K562 (cell line): ENCODE results near the gene TMEM135. TPM values are rescaled to one million over a fixed set of nuclear protein-coding genes. Genes with fewer than 3 reads are reported as not detected.

ENCODE experiments used
- BMI1 ChIP-seq: fragments of 150-350 bp; IDR thresholded peaks from 2 replicates; pipeline ENCODE4 v1.6.1; 2014; ENCODE audit warnings: low read length
- EZH2 ChIP-seq: IDR thresholded peaks from 2 replicates; pipeline ENCODE4 v1.6.1; 2012; ENCODE audit warnings: low read depth, mild to moderate bottlenecking, inconsistent platforms, low read length, borderline replicate concordance
- HDAC3 ChIP-seq: fragments of 450-650 bp; IDR thresholded peaks from 2 replicates; pipeline ENCODE4 v1.6.1; 2018; ENCODE audit warnings: borderline replicate concordance, mild to moderate bottlenecking, moderate library complexity; ENCODE audit not compliant: partially characterized antibody
- JUND ChIP-seq, 2 experiments: IDR thresholded peaks; 2 replicates in 1 of 2; 3 replicates in 1 of 2; pipeline ENCODE4 v1.6.1; 2011; ENCODE audit warnings: borderline replicate concordance in 2 of 2, low read depth in 2 of 2, low read length in 2 of 2, improper control_type of control experiment in 1 of 2, missing biosample characterization in 1 of 2, missing genetic modification characterization in 1 of 2, missing genetic modification reagents in 1 of 2
- MECOM ChIP-seq: fragments of 250-450 bp; sonication (Bioruptor Pico); IDR thresholded peaks from 2 replicates; pipeline ENCODE4 v1.8.0; 2022; ENCODE audit warnings: inconsistent platforms
- NR2C2 ChIP-seq, 2 experiments: fragments of 200-800 bp in 1 of 2; sonication (Bioruptor generic) in 1 of 2; sonication (generic) in 1 of 2; formaldehyde crosslinking in 1 of 2; IDR thresholded peaks; 2 replicates each; pipeline versions ENCODE4 v1.6.1 to v1.8.0; 2016 to 2022; ENCODE audit warnings: mild to moderate bottlenecking in 1 of 2, missing compliant biosample characterization in 1 of 2, missing genetic modification characterization in 1 of 2, missing genetic modification reagents in 1 of 2
- POLR3G ChIP-seq: IDR thresholded peaks from 2 replicates; pipeline ENCODE4 v1.6.1; 2011; ENCODE audit not compliant: insufficient read length, insufficient replicate concordance; ENCODE audit errors: extremely low read depth
- POU5F1 ChIP-seq: fragments of 150-350 bp; IDR thresholded peaks from 2 replicates; pipeline ENCODE4 v1.6.1; 2014; ENCODE audit warnings: borderline replicate concordance, low read length, low read depth, mild to moderate bottlenecking; ENCODE audit not compliant: partially characterized antibody
- TCF3 ChIP-seq: sonication (generic); formaldehyde crosslinking; IDR thresholded peaks from 2 replicates; pipeline ENCODE4 v1.4.0; 2020; ENCODE audit warnings: mild to moderate bottlenecking, missing genetic modification reagents
- XRCC3 ChIP-seq: fragments of 450-650 bp; IDR thresholded peaks from 2 replicates; pipeline ENCODE4 v1.6.1; 2017; ENCODE audit warnings: mild to moderate bottlenecking, moderate library complexity
- ZNF384 ChIP-seq: IDR thresholded peaks from 2 replicates; pipeline ENCODE4 v1.6.1; 2012; ENCODE audit warnings: low read depth, low read length, improper control_type of control experiment
- ZNF507 ChIP-seq: conservative IDR thresholded peaks from 2 replicates; pipeline ENCODE4 v1.6.1; 2017; ENCODE audit warnings: missing genetic modification characterization, missing compliant biosample characterization
- ZNF57 ChIP-seq: fragments of 450-650 bp; formaldehyde crosslinking; IDR thresholded peaks from 2 replicates; pipeline ENCODE4 v1.4.0; 2020; ENCODE audit warnings: mild to moderate bottlenecking, moderate library complexity
- polyA plus RNA-seq, 8 experiments: library from polyadenylated mRNA; depleted of rRNA in 4 of 8; stranded (reverse) in 5 of 8; unstranded in 3 of 8; fragments of >200 nt; fragmentation: Nextera tagmentation in 2 of 8; fragmentation: Illumina TruSeq in 1 of 8; extraction: Ambion mirVana in 2 of 8; extraction: Trizol in 1 of 8; gene quantifications; 2 replicates each; pipeline versions ENCODE4 v1.2.1 to v1.2.3, GENCODE V29; 2011 to 2014; ENCODE audit warnings: inconsistent platforms in 1 of 8, missing spikeins in 1 of 8
- total RNA-seq, 7 experiments: library from RNA; depleted of rRNA in 6 of 7; stranded (reverse); fragments of >200 nt in 6 of 7; fragmentation: Illumina TruSeq in 2 of 7; extraction: Trizol in 2 of 7; gene quantifications; 2 replicates each; pipeline versions ENCODE4 v1.2.1 to v1.2.3, GENCODE V29; 2011 to 2021; ENCODE audit warnings: low replicate concordance in 1 of 7
- TF ChIP-seq, protein P1 (sequence below): fragments of 200-800 bp; sonication (Bioruptor generic); IDR thresholded peaks from 2 replicates; pipeline ENCODE4 v1.6.1; 2017; ENCODE audit warnings: missing genetic modification characterization, missing compliant biosample characterization
- TF ChIP-seq, protein P2 (sequence below): fragments of 450-650 bp; IDR thresholded peaks from 2 replicates; pipeline ENCODE4 v1.6.1; 2018; ENCODE audit not compliant: partially characterized antibody
- TF ChIP-seq, protein P3 (sequence below): fragments of 450-650 bp; formaldehyde crosslinking; IDR thresholded peaks from 2 replicates; pipeline ENCODE4 v1.4.0; 2020; ENCODE audit warnings: mild to moderate bottlenecking, moderate library complexity
- TF ChIP-seq, protein P4 (sequence below): sonication (generic); formaldehyde crosslinking; IDR thresholded peaks from 2 replicates; pipeline ENCODE4 v1.4.0; 2020; ENCODE audit warnings: mild to moderate bottlenecking, missing genetic modification reagents

TMEM135 gene
- total and polyA plus RNA-seq, 9 of the 15 experiments (the other 6 are each of a cell fraction or from before 2014, with no cell fraction given): 17.3 to 53.6 (median 24.9) TPM

DNA sequence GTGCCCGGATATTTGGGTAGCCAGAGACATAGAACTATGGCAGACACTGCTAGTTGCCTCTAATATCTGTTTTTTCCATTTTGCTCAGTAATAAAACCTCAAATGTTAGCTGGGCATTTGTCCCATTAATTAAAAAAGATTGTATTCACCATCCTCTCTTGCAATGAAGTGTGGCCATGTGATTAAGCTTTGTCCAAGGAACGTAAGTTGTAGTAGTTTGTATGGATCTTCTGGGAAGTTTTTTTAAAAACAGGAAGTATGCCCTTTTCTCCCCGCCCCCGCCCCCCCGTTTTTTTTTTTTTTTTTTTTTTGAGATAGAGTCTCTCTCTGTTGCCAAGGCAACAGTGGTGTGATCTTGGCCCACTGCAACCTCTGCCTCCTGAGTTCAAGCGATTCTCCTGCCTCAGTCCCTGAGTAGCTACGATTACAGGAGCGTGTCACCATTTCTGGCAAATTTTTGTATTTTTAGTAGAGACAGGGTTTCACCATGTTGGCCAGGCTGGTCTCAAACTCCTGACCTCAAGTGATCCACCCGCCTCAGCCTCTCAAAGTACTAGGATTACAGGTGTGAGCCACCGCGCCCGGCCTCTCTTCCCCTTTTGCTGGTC, 1.7 kb upstream of the TMEM135 start (continued):
- TF ChIP-seq ZNF57 (CRISPR knock-in tag) (no peak), XRCC3 (no peak), MECOM (CRISPR knock-in tag) (peak; percentile 25; the same call in 1 of the 2 replicates), BMI1 (peak; percentile 59; the same call in 1 of the 2 replicates), EZH2 (no peak), HDAC3 (peak; percentile 27), TCF3 (CRISPR knock-in tag) (0 out of 2 replicates have a peak, but pooled peaks have one; percentile 10), POLR3G (no peak), POU5F1 (no peak), NR2C2 (CRISPR knock-in tag; IDR thresholded peaks at IDR 0.05) (no peak), NR2C2 (tag; IDR thresholded peaks at IDR 0.05) (peak; percentile 31; the same call in 1 of the 2 replicates), ZNF384 (peak; percentile 99), JUND (IDR thresholded peaks at IDR 0.05; ENCODE audit: borderline replicate concordance, low read depth, low read length) (0 out of 2 replicates have a peak, but pooled peaks have one; percentile 12), JUND (tag; IDR thresholded peaks at IDR 0.05; ENCODE audit: borderline replicate concordance, low read depth, low read length) (no peak), ZNF507 (tag) (no peak)
- TF ChIP-seq, protein P1, sequence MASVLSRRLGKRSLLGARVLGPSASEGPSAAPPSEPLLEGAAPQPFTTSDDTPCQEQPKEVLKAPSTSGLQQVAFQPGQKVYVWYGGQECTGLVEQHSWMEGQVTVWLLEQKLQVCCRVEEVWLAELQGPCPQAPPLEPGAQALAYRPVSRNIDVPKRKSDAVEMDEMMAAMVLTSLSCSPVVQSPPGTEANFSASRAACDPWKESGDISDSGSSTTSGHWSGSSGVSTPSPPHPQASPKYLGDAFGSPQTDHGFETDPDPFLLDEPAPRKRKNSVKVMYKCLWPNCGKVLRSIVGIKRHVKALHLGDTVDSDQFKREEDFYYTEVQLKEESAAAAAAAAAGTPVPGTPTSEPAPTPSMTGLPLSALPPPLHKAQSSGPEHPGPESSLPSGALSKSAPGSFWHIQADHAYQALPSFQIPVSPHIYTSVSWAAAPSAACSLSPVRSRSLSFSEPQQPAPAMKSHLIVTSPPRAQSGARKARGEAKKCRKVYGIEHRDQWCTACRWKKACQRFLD (CRISPR knock-in tag): peak; percentile 75; the same call in 1 of the 2 replicates
- TF ChIP-seq, protein P2, sequence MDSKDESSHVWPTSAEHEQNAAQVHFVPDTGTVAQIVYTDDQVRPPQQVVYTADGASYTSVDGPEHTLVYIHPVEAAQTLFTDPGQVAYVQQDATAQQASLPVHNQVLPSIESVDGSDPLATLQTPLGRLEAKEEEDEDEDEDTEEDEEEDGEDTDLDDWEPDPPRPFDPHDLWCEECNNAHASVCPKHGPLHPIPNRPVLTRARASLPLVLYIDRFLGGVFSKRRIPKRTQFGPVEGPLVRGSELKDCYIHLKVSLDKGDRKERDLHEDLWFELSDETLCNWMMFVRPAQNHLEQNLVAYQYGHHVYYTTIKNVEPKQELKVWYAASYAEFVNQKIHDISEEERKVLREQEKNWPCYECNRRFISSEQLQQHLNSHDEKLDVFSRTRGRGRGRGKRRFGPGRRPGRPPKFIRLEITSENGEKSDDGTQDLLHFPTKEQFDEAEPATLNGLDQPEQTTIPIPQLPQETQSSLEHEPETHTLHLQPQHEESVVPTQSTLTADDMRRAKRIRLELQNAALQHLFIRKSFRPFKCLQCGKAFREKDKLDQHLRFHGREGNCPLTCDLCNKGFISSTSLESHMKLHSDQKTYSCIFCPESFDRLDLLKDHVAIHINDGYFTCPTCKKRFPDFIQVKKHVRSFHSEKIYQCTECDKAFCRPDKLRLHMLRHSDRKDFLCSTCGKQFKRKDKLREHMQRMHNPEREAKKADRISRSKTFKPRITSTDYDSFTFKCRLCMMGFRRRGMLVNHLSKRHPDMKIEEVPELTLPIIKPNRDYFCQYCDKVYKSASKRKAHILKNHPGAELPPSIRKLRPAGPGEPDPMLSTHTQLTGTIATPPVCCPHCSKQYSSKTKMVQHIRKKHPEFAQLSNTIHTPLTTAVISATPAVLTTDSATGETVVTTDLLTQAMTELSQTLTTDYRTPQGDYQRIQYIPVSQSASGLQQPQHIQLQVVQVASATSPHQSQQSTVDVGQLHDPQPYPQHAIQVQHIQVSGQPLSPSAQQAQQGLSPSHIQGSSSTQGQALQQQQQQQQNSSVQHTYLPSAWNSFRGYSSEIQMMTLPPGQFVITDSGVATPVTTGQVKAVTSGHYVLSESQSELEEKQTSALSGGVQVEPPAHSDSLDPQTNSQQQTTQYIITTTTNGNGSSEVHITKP: no peak
- TF ChIP-seq, protein P3, sequence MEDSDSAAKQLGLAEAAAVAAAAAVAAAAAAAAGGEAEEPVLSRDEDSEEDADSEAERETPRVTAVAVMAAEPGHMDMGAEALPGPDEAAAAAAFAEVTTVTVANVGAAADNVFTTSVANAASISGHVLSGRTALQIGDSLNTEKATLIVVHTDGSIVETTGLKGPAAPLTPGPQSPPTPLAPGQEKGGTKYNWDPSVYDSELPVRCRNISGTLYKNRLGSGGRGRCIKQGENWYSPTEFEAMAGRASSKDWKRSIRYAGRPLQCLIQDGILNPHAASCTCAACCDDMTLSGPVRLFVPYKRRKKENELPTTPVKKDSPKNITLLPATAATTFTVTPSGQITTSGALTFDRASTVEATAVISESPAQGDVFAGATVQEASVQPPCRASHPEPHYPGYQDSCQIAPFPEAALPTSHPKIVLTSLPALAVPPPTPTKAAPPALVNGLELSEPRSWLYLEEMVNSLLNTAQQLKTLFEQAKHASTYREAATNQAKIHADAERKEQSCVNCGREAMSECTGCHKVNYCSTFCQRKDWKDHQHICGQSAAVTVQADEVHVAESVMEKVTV (CRISPR knock-in tag): 0 out of 2 replicates have a peak, but pooled peaks have one; percentile 3
- TF ChIP-seq, protein P4, sequence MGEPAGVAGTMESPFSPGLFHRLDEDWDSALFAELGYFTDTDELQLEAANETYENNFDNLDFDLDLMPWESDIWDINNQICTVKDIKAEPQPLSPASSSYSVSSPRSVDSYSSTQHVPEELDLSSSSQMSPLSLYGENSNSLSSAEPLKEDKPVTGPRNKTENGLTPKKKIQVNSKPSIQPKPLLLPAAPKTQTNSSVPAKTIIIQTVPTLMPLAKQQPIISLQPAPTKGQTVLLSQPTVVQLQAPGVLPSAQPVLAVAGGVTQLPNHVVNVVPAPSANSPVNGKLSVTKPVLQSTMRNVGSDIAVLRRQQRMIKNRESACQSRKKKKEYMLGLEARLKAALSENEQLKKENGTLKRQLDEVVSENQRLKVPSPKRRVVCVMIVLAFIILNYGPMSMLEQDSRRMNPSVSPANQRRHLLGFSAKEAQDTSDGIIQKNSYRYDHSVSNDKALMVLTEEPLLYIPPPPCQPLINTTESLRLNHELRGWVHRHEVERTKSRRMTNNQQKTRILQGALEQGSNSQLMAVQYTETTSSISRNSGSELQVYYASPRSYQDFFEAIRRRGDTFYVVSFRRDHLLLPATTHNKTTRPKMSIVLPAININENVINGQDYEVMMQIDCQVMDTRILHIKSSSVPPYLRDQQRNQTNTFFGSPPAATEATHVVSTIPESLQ: no peak
